Fibroblast of skin of scalp (primary cell): ENCODE results near the gene MYOZ3.

Experiments used
- DNase-seq: peaks from one replicate; pipeline ENCODE4 v3.0.0-alpha.2; 2013

MYOZ3 gene

DNA sequence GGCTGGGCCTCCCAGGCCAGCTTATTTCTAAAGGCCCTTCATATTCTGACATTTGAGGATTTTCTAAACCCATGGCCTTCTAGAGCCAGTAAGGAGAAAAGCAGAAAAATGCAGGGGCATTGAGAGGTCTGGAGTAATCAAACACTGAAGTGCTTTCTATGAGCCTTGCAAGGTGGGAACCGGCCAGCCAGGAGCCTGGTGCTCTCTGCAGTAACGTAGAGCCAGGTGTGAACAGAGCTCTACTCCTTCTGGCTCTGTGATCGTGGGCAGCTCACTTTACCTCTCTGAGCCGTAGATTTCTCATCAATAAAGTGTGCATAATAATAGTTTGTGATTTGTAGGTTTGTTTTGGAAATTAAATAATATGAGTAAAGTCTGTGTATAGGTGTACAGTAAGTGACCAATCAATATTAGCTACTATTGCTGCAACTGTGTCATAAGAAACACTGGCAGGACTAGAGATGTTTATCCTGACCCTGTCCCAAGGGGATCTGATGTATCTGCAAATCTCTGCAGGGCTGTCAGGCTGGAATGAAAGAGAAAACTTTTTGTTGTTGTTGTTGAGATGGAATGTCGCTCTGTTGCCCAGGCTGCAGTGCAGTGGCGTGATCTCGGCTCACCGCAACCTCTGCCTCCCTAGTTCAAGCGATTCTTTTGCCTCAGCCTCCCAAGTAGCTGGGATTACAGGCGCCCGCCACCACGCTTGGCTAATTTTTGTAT lies 17.9 kb upstream of the MYOZ3 start:
- DNase-seq, result peak; percentile 31

DNA sequence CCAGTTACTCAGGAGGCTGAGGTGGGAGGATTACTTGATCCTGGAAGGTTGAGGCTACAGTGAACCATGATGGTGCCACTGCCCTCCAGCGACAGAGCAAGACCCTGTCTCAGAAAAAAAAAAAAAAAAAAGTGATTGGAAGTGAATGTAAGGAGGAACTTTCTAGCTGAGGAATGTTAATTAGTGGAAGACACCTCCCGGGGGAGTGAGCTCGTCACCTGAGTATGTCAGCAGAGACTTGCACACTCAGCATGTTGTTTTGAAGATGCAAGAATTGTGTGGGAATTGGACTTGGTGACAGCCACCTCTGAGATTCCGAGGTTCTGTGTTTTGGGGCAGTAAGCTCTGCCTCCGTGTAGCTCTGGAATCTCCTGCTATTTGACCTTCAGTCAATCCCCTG lies 17.0 kb upstream of the MYOZ3 start:
- peak; percentile 51 for DNase-seq

DNA sequence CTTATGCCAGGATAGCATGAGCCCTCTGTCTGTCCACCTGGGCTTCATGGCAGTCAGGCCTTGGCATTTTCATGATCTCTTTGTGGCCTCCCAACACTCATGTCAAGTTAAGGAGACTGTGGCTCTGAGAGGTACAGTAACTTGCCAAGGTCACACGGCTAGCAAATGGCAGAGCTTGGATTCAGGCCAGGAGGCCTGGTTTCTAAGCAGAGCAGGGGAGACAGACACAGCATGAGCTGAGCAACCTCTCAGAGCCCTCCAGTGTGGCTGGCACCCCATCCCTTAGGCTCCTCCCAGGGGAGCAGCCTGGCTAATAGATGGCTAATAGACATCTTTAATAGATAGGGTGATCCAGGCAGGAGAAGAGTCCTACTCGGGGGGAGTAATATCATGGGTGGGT lies 16.5 kb upstream of the MYOZ3 start:
- DNase-seq, result no peak

DNA sequence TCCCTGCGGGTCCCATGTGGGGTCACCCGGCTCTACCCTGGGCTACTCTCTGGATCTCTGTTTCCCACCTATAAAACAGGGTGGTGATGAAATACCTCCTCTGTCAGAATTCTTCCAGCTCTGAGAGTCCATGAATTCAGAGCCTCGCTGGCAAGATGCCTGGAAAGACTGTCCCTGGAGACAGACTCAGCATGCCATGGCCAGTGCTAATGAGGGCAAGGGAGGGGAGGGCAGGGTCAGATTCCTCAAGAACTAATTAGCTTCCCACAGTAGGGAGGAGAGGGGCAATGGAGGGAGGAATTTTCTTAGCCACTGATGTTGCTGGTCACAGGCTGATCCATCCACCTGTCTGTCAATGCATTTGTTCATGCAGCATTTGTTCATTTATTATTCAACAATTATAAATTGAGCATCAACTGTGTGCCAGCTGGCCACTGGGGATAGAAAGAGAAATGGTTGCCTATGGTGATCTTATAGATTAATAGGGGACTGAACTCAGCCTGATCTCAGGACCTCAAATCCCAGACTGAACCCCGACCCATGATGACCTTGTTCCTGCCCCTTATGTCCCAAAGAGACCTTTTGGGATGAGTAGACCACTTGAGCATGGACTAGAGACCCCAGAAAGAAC lies 15.9 kb upstream of the MYOZ3 start:
- peak; percentile 91 for DNase-seq

DNA sequence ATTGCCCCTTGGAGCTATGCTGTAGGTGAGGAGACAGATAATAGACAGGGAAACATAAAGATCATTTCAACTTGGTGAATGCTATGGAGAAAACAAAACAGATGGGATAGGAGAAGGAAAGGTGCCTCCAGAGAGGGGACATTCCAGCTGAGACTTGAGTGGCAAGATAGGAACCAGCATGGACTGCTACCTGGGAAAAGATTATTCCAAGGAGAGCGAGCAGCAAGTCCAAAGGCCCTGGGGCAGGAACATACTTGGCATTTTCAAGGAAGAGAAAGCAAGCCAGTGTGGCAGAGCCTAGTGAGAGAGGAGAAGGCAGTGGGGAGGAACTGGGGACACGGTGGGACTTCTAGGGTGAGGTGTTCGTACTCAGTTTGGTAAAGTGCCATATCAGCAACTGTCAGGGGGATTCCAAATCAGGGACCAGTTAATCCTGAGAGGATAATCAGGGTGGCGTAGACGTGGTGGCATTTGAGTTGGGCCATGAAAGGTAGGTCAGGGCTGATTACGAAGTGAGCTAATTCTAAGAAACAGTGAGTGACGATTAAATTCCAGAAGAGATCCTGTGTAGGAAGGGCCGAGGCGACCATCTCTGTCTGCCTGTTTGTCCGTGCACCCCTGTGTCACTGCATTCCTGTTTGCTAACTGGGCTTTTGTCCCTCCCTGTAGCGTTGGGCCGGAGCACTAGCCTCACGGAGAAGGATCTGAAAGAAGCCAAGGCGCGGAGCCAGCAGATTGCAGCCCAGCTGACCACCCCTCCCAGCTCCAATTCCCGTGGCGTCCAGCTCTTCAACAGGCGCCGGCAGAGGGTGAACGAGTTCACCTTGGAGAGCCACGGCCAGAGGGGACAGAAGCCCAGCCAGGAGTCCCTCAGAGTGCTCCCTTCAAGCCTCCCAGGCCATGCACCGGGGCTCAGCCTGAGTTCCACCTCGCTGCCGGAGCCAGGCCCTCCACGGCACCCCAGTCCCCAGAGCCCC lies 13.5 kb upstream of the MYOZ3 start:
- no peak for DNase-seq

DNA sequence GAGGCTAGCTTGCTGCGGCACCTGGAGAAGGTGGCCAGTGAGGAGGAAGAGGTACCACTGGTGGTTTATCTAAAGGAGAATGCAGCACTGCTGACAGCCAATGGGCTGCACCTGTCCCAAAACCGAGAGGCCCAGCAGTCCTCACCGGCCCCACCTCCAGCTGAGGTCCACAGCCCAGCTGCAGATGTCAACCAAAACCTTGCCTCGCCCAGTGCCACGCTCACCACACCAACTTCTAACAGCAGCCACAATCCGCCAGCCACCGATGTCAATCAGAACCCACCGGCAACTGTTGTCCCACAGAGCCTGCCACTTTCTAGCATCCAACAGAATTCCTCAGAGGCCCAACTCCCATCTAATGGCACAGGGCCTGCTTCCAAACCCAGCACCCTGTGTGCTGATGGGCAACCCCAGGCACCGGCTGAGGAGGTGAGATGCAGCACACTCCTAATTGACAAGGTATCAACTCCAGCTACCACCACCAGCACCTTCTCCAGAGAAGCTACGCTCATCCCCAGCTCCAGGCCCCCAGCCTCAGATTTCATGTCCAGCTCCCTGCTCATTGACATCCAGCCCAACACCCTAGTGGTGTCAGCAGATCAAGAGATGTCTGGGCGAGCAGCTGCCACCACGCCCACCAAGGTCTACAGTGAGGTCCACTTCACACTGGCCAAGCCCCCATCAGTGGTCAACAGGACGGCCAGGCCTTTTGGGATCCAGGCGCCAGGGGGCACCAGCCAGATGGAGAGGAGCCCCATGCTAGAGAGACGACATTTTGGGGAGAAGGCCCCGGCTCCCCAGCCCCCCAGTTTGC lies 12.6 kb upstream of the MYOZ3 start:
- DNase-seq, result no peak

DNA sequence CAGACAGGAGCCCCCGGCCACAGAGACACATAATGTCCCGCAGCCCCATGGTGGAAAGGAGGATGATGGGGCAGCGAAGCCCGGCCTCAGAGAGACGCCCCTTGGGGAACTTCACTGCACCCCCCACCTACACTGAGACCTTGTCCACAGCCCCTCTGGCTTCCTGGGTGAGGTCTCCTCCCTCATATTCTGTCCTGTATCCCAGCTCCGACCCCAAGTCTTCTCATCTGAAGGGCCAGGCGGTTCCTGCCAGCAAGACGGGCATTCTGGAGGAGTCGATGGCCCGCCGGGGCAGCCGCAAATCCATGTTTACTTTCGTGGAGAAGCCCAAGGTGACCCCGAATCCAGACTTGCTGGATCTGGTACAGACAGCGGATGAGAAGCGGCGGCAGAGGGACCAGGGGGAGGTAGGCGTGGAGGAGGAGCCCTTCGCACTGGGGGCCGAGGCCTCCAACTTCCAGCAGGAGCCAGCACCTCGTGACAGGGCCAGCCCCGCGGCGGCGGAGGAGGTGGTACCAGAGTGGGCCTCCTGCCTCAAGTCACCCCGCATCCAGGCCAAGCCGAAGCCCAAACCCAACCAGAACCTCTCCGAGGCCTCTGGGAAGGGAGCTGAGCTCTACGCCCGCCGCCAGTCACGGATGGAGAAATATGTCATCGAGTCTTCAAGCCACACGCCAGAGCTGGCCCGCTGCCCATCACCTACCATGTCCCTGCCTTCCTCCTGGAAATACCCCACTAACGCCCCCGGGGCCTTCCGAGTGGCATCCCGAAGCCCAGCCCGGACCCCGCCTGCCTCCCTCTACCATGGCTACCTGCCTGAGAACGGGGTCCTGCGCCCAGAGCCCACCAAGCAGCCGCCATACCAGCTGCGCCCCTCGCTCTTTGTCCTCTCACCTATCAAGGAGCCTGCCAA lies 11.7 kb upstream of the MYOZ3 start:
- DNase-seq, result no peak

DNA sequence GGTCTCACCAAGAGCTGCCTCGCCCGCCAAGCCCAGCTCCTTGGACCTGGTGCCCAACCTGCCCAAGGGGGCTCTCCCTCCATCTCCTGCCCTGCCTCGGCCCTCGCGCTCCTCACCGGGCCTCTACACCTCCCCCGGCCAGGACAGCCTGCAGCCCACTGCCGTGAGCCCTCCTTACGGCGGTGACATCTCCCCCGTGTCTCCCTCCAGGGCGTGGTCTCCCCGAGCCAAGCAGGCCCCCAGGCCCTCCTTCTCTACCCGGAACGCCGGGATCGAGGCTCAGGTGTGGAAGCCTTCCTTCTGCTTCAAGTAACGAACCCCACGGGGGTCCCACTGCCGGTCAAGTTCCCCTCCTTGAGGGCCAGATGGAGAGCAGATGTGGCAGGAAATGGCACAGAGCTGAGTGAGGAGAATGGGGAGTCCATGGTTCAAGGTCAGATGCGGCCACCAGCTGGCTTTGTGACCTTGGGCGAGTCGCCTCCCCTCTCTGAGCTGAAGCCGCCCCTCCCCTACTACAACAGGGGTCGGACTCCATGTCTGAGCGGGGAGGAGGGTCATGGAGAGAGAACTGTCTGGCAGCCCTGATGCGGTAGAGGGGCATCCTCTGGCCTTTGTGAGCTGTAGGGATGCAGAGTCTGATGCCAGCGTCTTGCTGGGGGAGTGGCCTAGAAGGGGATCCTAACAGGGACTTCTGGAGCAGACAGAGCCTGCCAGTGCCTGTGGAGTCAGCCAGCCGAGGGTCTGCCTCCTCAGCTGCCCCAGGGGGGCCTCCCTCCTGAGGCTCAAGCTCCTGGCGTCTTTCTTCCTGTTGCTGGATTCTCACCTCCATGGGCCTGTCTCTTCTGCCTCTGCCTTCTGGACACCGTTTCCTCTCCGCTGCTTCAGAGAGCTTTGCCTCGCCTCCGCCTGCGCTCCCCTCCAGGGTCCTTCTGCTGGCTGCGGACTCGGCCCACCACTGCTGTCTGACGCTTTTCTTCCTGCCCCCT lies 10.7 kb upstream of the MYOZ3 start:
- no peak for DNase-seq

DNA sequence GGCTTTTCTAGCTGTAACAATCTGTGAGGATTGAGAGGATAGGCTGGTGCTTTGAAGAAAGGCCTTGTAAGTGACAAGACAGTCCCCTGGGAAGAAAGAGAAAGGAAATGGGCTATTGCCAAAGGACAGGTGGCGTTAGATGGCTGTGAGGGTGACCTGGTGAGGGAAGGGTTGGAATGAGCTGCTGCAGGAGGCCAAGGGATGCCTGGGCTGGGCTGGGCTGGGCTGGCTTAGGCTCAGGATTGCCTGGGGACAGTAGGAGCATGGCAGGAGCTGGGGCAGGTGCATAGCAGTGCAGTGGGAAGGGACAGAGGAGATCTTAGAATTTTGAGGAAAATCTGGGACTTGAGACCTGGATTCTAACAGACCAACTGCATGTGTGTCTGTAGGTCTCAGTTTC lies 9.7 kb upstream of the MYOZ3 start:
- no peak for DNase-seq

DNA sequence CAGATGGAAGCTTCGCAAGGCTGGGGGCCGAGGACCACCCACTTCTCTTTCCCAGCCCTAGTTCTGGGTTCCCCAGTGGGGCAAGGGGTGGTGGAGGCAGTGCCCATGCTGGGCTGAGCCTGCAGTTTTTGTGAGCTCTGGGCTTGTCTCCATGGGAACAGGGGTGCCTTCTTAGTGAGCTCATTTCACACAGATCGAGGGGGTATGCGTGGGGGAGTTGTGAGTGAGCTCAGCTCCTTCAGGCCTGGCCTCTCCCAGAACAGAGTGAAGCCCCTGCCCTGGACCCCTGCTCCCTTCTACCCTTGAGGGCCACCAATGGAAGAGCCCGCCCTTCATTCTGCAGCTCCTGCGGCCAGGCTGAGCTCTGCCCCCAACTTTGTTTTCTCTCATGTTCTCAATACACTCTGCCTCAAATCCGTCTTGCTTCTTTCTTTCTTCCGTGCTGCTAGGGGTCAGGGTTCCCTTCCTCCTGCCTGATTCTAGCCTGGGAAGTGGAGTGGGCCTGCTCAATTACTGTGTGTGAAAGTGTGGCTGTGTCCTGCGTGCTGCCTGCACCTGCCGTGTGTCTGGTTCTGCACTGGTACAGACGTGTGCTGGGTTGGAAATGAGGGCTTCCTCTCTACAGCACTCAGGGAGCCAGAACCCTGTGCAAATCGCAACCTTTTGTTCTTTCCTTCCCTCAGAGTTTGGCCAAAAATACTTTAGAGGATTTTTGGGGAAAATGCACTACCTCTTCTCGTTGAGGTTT lies 9.0 kb upstream of the MYOZ3 start:
- DNase-seq, result no peak

DNA sequence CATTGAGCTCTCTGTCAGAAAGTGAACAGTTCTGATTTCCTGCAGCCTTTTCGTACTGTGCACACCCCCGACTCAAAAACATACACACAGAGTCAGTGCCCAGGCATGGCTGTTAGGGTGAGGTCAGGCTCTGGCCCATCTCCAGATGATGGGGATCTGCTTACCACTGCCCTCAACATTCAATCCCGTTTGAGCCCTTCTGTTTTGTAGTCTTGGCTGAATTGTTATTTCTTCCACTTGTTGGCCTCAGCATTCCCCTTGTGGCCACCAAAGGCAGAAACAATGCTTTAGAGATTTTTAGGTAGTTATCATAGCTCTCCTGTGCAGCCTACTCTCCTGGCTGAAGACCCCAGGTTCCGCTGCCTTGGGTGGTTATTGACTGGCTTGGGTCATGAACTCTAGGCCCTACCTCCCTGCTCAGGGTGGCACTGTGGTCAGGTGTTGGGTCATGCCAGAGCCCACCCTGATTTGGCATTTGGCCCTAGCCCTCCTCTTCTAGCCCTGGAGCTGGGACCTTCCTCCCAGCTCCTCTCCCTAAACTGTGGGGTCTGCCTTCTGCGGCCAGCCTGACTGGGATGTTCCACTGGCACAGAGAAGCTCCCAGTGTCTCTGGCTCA lies 7.8 kb upstream of the MYOZ3 start:
- peak; percentile 64 for DNase-seq

DNA sequence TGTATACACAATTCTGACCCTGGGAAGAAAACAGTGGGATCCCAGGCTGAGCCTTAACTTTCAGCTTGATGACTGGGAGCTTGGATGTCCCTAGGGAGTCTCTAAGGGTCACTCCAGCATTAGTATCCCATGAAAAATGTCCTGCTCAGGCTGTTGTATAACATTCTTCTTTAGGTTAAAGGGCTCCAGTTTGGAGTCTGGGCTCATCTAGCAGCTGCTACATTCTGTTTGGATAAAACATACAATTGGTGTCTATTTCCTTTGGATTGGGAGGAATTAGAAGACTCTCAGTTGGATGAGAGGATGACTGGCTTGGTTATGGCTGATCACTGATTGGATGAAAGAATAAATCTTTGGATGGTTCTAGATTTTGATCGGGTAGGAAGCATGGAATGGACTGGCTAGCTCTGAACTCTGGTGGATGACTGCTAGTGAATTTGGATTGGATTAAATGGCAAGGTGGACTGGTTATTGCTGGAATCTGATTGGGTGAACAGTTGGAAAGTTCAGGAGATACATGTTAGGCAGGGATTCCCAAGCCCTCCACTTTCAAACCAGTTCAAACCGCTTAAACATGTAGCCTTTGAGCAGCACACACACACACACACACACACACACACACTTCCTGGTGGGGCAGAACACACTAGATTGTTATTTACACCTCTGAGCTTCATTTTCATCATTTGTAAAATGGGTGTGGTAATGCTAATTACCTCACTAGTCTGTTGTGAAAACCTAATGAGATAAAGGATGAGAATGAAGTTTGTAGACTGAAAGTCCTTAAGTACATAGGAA lies 7.1 kb upstream of the MYOZ3 start:
- DNase-seq, result peak; percentile 28

DNA sequence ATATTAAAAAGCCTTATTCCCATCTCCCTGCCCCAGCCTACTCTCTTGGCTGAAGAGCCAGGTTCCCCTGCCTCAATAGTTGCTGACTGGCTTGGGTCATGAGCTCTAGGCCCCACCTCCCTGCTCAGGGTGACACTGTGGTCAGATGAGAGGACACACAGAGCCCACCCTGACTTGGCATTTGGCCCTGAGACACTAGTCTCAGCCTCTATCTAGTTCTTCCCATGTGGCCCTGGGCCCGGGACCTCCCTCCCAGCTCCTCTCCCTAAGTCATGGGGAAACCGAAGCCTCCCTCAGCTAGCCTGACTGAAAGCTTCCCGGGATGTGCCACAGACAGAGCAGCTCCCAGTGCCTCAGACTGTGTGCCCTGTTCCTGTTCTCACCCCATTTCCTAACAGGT lies 5.8 kb upstream of the MYOZ3 start:
- DNase-seq, result no peak

DNA sequence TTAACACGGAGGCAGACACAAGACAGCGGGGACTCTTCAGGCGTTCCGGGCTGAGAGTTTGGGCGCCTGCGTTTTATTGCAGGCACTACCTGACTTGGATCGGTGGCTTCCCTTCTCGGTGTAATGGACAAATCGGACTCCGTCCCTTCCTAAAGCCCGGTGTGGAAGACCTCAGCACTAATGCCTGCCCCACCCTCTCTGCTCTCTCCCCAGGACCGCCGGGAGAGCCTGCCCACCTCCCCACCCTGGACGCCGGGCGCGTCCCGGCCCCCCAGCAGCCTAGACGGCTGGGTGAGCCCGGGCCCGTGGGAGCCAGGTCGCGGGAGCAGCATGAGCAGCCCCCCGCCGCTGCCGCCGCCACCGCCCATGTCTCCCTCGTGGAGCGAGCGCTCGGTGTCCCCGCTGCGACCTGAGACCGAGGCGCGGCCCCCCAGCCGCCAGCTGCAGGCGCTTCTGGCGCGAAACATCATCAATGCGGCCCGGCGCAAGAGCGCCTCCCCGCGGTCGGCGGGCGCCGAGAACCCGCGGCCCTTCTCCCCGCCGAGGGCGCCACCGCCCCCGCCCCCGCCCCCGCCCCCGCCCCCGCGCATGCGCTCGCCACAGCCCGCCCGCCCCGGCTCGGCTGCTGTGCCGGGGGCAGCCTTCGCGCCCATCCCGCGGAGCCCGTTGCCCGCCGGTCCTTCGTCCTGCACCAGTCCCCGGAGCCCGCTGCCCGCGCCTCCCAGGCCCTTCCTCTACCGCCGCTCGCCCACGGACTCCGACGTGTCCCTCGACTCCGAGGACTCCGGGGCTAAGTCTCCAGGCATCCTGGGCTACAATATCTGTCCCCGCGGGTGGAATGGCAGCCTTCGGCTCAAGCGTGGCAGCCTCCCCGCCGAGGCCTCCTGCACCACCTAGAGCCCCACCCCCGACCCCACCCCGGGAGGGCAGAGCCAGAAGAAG lies 4.6 kb upstream of the MYOZ3 start:
- DNase-seq, result peak; percentile 63

DNA sequence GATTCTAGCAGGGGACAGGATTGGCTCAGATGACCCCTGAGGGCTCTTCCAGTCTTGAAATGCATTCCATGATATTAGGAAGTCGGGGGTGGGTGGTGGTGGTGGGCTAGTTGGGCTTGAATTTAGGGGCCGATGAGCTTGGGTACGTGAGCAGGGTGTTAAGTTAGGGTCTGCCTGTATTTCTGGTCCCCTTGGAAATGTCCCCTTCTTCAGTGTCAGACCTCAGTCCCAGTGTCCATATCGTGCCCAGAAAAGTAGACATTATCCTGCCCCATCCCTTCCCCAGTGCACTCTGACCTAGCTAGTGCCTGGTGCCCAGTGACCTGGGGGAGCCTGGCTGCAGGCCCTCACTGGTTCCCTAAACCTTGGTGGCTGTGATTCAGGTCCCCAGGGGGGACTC lies 2.9 kb upstream of the MYOZ3 start:
- no peak for DNase-seq

DNA sequence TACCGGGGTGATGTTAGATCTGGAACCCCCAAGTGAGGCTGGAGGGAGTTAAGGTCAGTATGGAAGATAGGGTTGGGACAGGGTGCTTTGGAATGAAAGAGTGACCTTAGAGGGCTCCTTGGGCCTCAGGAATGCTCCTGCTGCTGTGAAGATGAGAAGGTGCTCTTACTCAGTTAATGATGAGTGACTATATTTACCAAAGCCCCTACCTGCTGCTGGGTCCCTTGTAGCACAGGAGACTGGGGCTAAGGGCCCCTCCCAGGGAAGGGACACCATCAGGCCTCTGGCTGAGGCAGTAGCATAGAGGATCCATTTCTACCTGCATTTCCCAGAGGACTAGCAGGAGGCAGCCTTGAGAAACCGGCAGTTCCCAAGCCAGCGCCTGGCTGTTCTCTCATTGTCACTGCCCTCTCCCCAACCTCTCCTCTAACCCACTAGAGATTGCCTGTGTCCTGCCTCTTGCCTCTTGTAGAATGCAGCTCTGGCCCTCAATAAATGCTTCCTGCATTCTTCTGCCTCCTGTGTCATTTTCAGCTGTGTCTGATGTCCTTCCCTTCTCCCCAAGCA lies 2.3 kb upstream of the MYOZ3 start:
- no peak for DNase-seq
